ENCODE data around the gene MUS81.

The MUS81 gene, protein sequence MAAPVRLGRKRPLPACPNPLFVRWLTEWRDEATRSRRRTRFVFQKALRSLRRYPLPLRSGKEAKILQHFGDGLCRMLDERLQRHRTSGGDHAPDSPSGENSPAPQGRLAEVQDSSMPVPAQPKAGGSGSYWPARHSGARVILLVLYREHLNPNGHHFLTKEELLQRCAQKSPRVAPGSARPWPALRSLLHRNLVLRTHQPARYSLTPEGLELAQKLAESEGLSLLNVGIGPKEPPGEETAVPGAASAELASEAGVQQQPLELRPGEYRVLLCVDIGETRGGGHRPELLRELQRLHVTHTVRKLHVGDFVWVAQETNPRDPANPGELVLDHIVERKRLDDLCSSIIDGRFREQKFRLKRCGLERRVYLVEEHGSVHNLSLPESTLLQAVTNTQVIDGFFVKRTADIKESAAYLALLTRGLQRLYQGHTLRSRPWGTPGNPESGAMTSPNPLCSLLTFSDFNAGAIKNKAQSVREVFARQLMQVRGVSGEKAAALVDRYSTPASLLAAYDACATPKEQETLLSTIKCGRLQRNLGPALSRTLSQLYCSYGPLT

DNA sequence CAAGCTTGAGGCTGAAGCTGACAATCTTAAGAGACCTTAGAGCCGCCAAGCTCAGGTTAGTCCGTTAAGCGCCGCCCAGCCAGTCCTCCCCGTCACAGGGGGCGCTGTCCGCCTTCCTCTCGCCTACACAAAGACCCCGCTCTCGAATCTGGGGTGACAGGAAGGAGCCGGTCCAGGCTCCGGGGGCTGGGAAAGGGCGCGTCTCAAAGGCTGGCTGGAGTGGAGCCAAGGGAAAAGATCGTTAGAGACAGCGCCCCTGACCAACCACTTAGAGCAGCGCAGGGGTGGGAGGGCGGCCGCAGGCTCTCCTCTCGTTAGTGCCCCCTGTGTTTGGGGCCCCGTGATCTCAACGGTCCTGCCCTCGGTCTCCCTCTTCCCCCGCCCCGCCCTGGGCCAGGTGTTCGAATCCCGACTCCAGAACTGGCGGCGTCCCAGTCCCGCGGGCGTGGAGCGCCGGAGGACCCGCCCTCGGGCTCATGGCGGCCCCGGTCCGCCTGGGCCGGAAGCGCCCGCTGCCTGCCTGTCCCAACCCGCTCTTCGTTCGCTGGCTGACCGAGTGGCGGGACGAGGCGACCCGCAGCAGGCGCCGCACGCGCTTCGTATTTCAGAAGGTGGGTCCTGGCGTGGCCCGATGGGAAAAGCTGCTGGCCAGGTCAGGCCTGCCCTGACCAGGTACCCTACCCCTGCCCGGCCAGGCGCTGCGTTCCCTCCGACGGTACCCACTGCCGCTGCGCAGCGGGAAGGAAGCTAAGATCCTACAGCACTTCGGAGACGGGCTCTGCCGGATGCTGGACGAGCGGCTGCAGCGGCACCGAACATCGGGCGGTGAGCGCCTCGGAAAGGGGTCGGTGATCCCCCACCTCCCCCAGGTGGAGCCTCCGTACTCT, at the start of gene MUS81:
TSS of gene MUS81 (plus strand) at position 156 of the 887 bp plus-strand sequence. CDS start at position 477, 321 bp downstream.
- TF ChIP-seq L3MBTL2 (conservative IDR thresholded peaks at IDR 0.05) (0 out of 2 replicates have a peak, but pooled peaks have one; percentile 28), PKNOX1 (IDR thresholded peaks at IDR 0.05) (peak; percentile 85), TARDBP (IDR thresholded peaks at IDR 0.05) (no peak)
- peak; percentile 78 for DNase-seq (ENCODE audit: extremely low spot score)
- CTCF ChIA-PET = interaction anchor here (0.6 to 3.7 kb wide), 26 partner anchors 8 to 437 kb away, joined by 3 to 59 read pairs (median 4); partner anchors contain the start of genes BANF1, CCDC85B, EIF1AD and FIBP
- POLR2A ChIA-PET = interaction anchor here (0.7 to 17.2 kb wide), 25 partner anchors 9 to 485 kb away, joined by 3 to 289 read pairs (median 6); partner anchors contain the start of genes BANF1, CCDC85B, CTSW and EIF1AD

DNA sequence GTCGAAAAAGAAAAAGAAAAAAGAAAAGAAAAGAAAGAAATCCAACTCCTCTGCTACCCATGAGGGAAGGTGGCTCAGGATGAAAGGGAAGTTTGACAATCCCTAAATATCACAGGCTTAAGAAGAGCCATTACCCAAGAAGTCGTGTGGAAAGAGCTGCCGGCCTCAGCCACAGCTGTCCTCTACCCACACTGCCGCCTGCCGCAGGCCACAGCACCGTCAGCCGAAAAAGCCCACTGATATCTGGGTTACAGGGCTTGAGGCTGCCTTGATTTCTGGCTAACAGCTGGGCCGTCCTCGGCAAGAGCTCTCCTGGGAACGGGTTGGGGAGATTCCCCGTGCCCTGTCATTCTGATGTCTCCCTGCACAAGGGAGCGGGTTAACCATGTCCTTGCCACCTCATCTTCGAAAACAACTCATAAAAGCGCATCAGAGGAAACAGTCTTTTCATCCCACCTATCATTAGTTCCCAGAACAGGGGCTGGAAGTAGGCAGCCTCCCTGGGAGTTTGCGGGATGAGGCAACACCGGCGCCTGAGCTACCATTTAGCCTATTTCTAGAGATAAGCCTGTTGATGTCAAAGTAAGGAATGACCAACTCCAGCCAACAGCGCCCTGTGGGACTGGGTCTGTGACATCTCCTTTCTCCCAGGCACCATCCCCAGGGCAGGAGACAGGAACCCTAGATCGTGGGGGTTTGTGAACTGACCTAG, 48.3 kb upstream of the MUS81 start:
- TF ChIP-seq LEF1 (IDR thresholded peaks at IDR 0.05; ENCODE audit: borderline replicate concordance) = no peak
- no peak for TF ChIP-seq CTBP1 (IDR thresholded peaks at IDR 0.05; ENCODE audit: borderline replicate concordance)
- TF ChIP-seq FOXA1 (IDR thresholded peaks at IDR 0.05) = no peak
- TF ChIP-seq SUZ12 (IDR thresholded peaks at IDR 0.05) = no peak
- TF ChIP-seq BHLHE40 (IDR thresholded peaks at IDR 0.05; ENCODE audit: borderline replicate concordance) = no peak
- no peak for TF ChIP-seq ELF4 (IDR thresholded peaks at IDR 0.05)
- no peak for TF ChIP-seq ARNT (IDR thresholded peaks at IDR 0.05)
- ChIA-PET CTCF (interaction anchor here (1.7 kb wide), 1 partner anchor 100 kb away, joined by 8 read pairs; the partner anchor contains the start of gene KAT5), POLR2A (interaction anchor here (2.7 kb wide), 1 partner anchor 33 kb away, joined by 7 read pairs; no protein-coding TSS in a partner anchor)
- no peak for DNase-seq (ENCODE audit: extremely low spot score)

- DNase-seq (ENCODE audit: extremely low spot score) = no peak
- CTCF ChIA-PET = interaction anchor here (1.7 to 3.7 kb wide), 2 partner anchors 34 kb away, joined by 6 to 15 read pairs; partner anchors contain the start of gene AP5B1
- no peak for TF ChIP-seq ELF4 (IDR thresholded peaks at IDR 0.05)
- no peak for TF ChIP-seq SUZ12 (IDR thresholded peaks at IDR 0.05)
- TF ChIP-seq TARDBP (IDR thresholded peaks at IDR 0.05) = no peak
- POLR2A ChIA-PET = interaction anchor here (1.4 to 2.7 kb wide), 2 partner anchors 35 to 44 kb away, joined by 3 to 7 read pairs; no protein-coding TSS in a partner anchor
Observed at GRCh38 chr11:65814131-65814985, 45.9 kb upstream of the MUS81 start.

DNA sequence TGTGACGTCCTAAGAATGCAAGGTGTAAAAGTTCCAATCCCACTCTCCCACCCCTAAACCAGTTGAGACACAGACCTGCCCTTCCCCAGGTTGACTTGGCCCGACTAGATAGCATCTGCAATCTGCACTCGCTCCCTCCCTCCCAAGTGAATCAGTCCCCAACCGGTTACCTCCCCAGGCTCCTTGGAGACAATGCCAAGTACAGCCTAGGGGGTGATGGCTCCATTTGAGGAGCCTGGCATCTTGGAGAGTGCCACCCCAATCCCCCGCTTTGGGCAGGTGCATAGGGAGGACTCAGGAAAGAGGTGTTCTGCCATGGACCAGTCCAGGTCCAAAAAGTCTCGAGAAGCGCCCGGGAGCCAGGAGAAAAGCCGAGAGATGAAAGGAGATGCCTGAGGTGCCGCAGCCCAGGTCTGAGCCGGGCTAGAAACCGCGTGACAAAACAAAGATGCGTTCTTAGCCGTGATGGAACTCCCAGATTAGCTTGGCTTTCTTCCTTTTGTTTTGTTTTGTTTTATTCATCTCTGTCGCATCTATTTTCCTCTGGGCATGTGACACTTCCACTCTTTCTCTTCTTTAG, 45.2 kb upstream of the MUS81 start:
- POLR2A ChIA-PET = interaction anchor here (3.4 kb wide), 1 partner anchor 95 kb away, joined by 15 read pairs; the partner anchor contains the start of gene RNASEH2C
- DNase-seq (ENCODE audit: extremely low spot score) = no peak
- TF ChIP-seq TARDBP (IDR thresholded peaks at IDR 0.05) (no peak), HDGF (IDR thresholded peaks at IDR 0.05; ENCODE audit: borderline replicate concordance) (no peak), CTBP1 (IDR thresholded peaks at IDR 0.05; ENCODE audit: borderline replicate concordance) (no peak), LEF1 (IDR thresholded peaks at IDR 0.05; ENCODE audit: borderline replicate concordance) (no peak), BHLHE40 (IDR thresholded peaks at IDR 0.05; ENCODE audit: borderline replicate concordance) (no peak), ZNF384 (IDR thresholded peaks at IDR 0.05) (no peak), ARNT (IDR thresholded peaks at IDR 0.05) (no peak), FOXM1 (IDR thresholded peaks at IDR 0.05; ENCODE audit: borderline replicate concordance) (no peak), ELF4 (IDR thresholded peaks at IDR 0.05) (no peak), PKNOX1 (IDR thresholded peaks at IDR 0.05) (no peak), FOXA1 (IDR thresholded peaks at IDR 0.05) (no peak), SP1 (IDR thresholded peaks at IDR 0.05) (no peak), FOXK2 (IDR thresholded peaks at IDR 0.05) (no peak), L3MBTL2 (conservative IDR thresholded peaks at IDR 0.05) (no peak), SUZ12 (IDR thresholded peaks at IDR 0.05) (no peak), NFRKB (IDR thresholded peaks at IDR 0.05) (no peak)
- CTCF ChIA-PET = interaction anchor here (3.7 kb wide), 1 partner anchor 35 kb away, joined by 15 read pairs; the partner anchor contains the start of gene AP5B1

GRCh38 chr11:65816696-65817095, 43.5 kb upstream of the MUS81 start:
- CTCF ChIA-PET = interaction anchor here (1.0 to 3.7 kb wide), 4 partner anchors 36 to 105 kb away, joined by 4 to 15 read pairs (median 4); partner anchors contain the start of genes AP5B1, KAT5 and MUS81
- no peak for TF ChIP-seq ELF4 (IDR thresholded peaks at IDR 0.05)
- TF ChIP-seq FOXM1 (IDR thresholded peaks at IDR 0.05; ENCODE audit: borderline replicate concordance) = no peak
- TF ChIP-seq BHLHE40 (IDR thresholded peaks at IDR 0.05; ENCODE audit: borderline replicate concordance) = no peak
- no peak for TF ChIP-seq SP1 (IDR thresholded peaks at IDR 0.05)
- TF ChIP-seq FOXA1 (IDR thresholded peaks at IDR 0.05) = no peak
- no peak for TF ChIP-seq L3MBTL2 (conservative IDR thresholded peaks at IDR 0.05)
- TF ChIP-seq NFRKB (IDR thresholded peaks at IDR 0.05) = no peak
- POLR2A ChIA-PET = interaction anchor here (1.0 to 3.4 kb wide), 5 partner anchors 37 to 105 kb away, joined by 4 to 27 read pairs (median 8); partner anchors contain the start of genes KAT5 and RNASEH2C
- DNase-seq (ENCODE audit: extremely low spot score) = no peak

Data from HEK293T (cell line).